Panc1 (cell line): Measurements from ENCODE around the gene CSDE1.

Source experiments
- CTCF ChIP-seq: fragments of 450-650 bp; IDR thresholded peaks from 2 replicates; pipeline ENCODE4 v1.5.1; 2017; ENCODE audit warnings: mild to moderate bottlenecking
- POLR2AphosphoS5 ChIP-seq: IDR thresholded peaks from 2 replicates; pipeline ENCODE4 v1.6.1; 2012; ENCODE audit warnings: mild to moderate bottlenecking, low read depth, low read length, moderate library complexity
- REST ChIP-seq, 2 experiments: IDR thresholded peaks; 2 replicates each; pipeline ENCODE4 v1.6.1; 2011 to 2012; ENCODE audit warnings: low read depth in 2 of 2, control low read depth in 1 of 2, low read length in 1 of 2, mild to moderate bottlenecking in 1 of 2, moderate library complexity in 1 of 2; ENCODE audit not compliant: insufficient read depth in 1 of 2
- TCF7L2 ChIP-seq: IDR thresholded peaks from 2 replicates; pipeline ENCODE4 v1.6.1; 2011; ENCODE audit warnings: mild to moderate bottlenecking, low read depth, low read length, inconsistent platforms

- TF ChIP-seq CTCF (no peak), POLR2AphosphoS5 (no peak), REST (IDR thresholded peaks at IDR 0.05; ENCODE audit: insufficient read depth in 1 of 2, low read depth in 2 of 2, low read length in 1 of 2) (no peak), TCF7L2 (no peak)
Observed at GRCh38 chr1:114690148-114690547, 67.6 kb downstream of the CSDE1 start.
